SK-N-SH (cell line): ENCODE data around the gene N4BP2L2. TPM values are rescaled to one million over a fixed set of nuclear protein-coding genes. Genes with fewer than 3 reads are reported as not detected.

Source experiments
- CTCF ChIA-PET: fragments of 300-600, 350-600 bp; formaldehyde crosslinking; extraction: SDS; loops from one replicate; lab custom pipeline; 2021; lab: Yijun Ruan, JAX
- POLR2A ChIA-PET: fragments of 350-600 bp; sonication (Branson Sonifier 250); formaldehyde crosslinking; extraction: SDS; loops from one replicate; lab custom pipeline; 2020; ENCODE audit warnings: antibody characterized with exemption, inconsistent platforms; lab: Yijun Ruan, JAX
- DNase-seq: peaks from one replicate; pipeline ENCODE4 v3.0.0; 2012
- H2AFZ ChIP-seq: fragments of 200-600 bp; sonication (generic); 2 replicates; pipeline ENCODE4 v1.8.1; 2016; ENCODE audit warnings: antibody characterized with exemption, mild to moderate bottlenecking, low read depth
- H3F3A ChIP-seq: fragments of 200-600 bp; sonication (generic); replicated peaks from 2 replicates; pipeline ENCODE3; 2016; ENCODE audit warnings: antibody characterized with exemption, mild to moderate bottlenecking; ENCODE audit not compliant: insufficient read depth
- H3K27ac ChIP-seq, 2 experiments: fragments of 200-500 bp in 1 of 2; fragments of 200-600 bp in 1 of 2; sonication (Bioruptor generic) in 1 of 2; sonication (generic), shearing (Covaris generic) in 1 of 2; 2 replicates each; pipeline versions ENCODE4 v1.5.1 to v1.6.1; 2014 to 2016; ENCODE audit warnings: low read depth in 2 of 2, inconsistent platforms in 1 of 2, low read length in 1 of 2, mild to moderate bottlenecking in 1 of 2, mixed read lengths in 1 of 2
- H3K27me3 ChIP-seq: fragments of 200-600 bp; sonication (generic), shearing (Covaris generic); 2 replicates; pipeline ENCODE4 v1.6.1; 2016; ENCODE audit warnings: mixed run types; ENCODE audit not compliant: insufficient read depth
- H3K36me3 ChIP-seq, 2 experiments: fragments of 200-500 bp in 1 of 2; fragments of 200-600 bp in 1 of 2; sonication (Bioruptor generic) in 1 of 2; sonication (generic) in 1 of 2; replicated peaks in 1 of 2; 2 replicates each; pipeline versions ENCODE3 to v1.5.1; 2014 to 2016; ENCODE audit warnings: low read length in 1 of 2, mild to moderate bottlenecking in 1 of 2; ENCODE audit not compliant: insufficient read depth in 2 of 2, control insufficient read depth in 1 of 2
- H3K4me1 ChIP-seq, 2 experiments: fragments of 200-500 bp in 1 of 2; fragments of 200-600 bp in 1 of 2; sonication (Bioruptor generic) in 1 of 2; sonication (generic), shearing (Covaris generic) in 1 of 2; 2 replicates each; pipeline versions ENCODE4 v1.5.1 to v1.6.1; 2014 to 2016; ENCODE audit warnings: low read depth in 1 of 2, low read length in 1 of 2, mixed run types in 1 of 2; ENCODE audit not compliant: insufficient read depth in 2 of 2, control insufficient read depth in 1 of 2
- H3K4me2 ChIP-seq: fragments of 200-600 bp; sonication (generic), shearing (Covaris generic); 2 replicates; pipeline ENCODE4 v1.6.1; 2017; ENCODE audit warnings: mixed run types
- H3K4me3 ChIP-seq, 2 experiments: fragments of 200-500 bp in 1 of 2; fragments of 200-600 bp in 1 of 2; sonication (Bioruptor generic) in 1 of 2; sonication (generic), shearing (Covaris generic) in 1 of 2; 2 replicates each; pipeline versions ENCODE4 v1.5.1 to v1.8.1; 2014 to 2016; ENCODE audit warnings: low read depth in 2 of 2, inconsistent platforms in 1 of 2, low read length in 1 of 2, mild to moderate bottlenecking in 1 of 2, mixed read lengths in 1 of 2, moderate library complexity in 1 of 2
- H3K79me2 ChIP-seq: fragments of 200-600 bp; sonication (generic); 2 replicates; pipeline ENCODE4 v1.8.1; 2017; ENCODE audit warnings: mild to moderate bottlenecking; ENCODE audit not compliant: insufficient read depth
- H3K9ac ChIP-seq: fragments of 200-600 bp; sonication (generic); 2 replicates; pipeline ENCODE4 v1.6.1; 2017; ENCODE audit warnings: mixed run types
- H3K9me2 ChIP-seq: fragments of 200-600 bp; sonication (generic); 2 replicates; pipeline ENCODE4 v1.6.1; 2017; ENCODE audit warnings: mixed run types
- H3K9me3 ChIP-seq: fragments of 200-600 bp; sonication (generic); 2 replicates; pipeline ENCODE4 v1.6.1; 2017; ENCODE audit warnings: mixed run types, mild to moderate bottlenecking, moderate library complexity
- H4K20me1 ChIP-seq: fragments of 200-600 bp; sonication (generic); 2 replicates; pipeline ENCODE4 v1.6.1; 2017; ENCODE audit warnings: mild to moderate bottlenecking, mixed run types; ENCODE audit not compliant: insufficient read depth
- CHD2 ChIP-seq: fragments of 150-350 bp; IDR thresholded peaks from 2 replicates; pipeline ENCODE4 v1.6.1; 2018; ENCODE audit warnings: low read length; ENCODE audit not compliant: partially characterized antibody
- CTCF ChIP-seq: fragments of 200-600 bp; sonication (generic); IDR thresholded peaks from 2 replicates; pipeline ENCODE4 v1.6.1; 2017; ENCODE audit warnings: antibody characterized with exemption, mild to moderate bottlenecking, moderate library complexity
- ELF1 ChIP-seq: IDR thresholded peaks from 2 replicates; pipeline ENCODE4 v1.4.0; 2012
- EP300 ChIP-seq, 2 experiments: IDR thresholded peaks; 2 replicates each; pipeline versions ENCODE4 v1.4.0 to v1.6.1; 2012; ENCODE audit warnings: borderline replicate concordance in 1 of 2, low read depth in 1 of 2, low read length in 1 of 2
- EZH2phosphoT487 ChIP-seq: fragments of 200-600 bp; sonication (generic); IDR thresholded peaks from 2 replicates; pipeline ENCODE4 v1.6.1; 2017; ENCODE audit warnings: low read depth, mixed run types, mild to moderate bottlenecking, antibody characterized with exemption, moderate library complexity, borderline replicate concordance
- FOXJ3 ChIP-seq: sonication (generic); formaldehyde crosslinking; IDR thresholded peaks from 2 replicates; pipeline ENCODE4 v1.5.1; 2020; ENCODE audit warnings: mild to moderate bottlenecking, missing genetic modification reagents
- FOXM1 ChIP-seq: IDR thresholded peaks from 2 replicates; pipeline ENCODE4 v1.4.0; 2012; ENCODE audit warnings: low read depth, mild to moderate bottlenecking
- JUND ChIP-seq: IDR thresholded peaks from 2 replicates; pipeline ENCODE4 v1.4.0; 2012
- NRF1 ChIP-seq: IDR thresholded peaks from 2 replicates; pipeline ENCODE4 v1.6.1; 2012; ENCODE audit warnings: low read depth, mild to moderate bottlenecking, low read length
- PBX3 ChIP-seq: IDR thresholded peaks from 2 replicates; pipeline ENCODE4; 2012
- RAD21 ChIP-seq: IDR thresholded peaks from 2 replicates; pipeline ENCODE4 v1.6.1; 2012; ENCODE audit warnings: mild to moderate bottlenecking, low read length
- RCOR1 ChIP-seq: fragments of 150-350 bp; IDR thresholded peaks from 2 replicates; pipeline ENCODE4 v1.6.1; 2017; ENCODE audit warnings: antibody characterized with exemption, low read length
- RFX5 ChIP-seq: IDR thresholded peaks from 2 replicates; pipeline ENCODE4 v1.6.1; 2012; ENCODE audit warnings: mild to moderate bottlenecking, improper control_type of control experiment, low read length
- SMC3 ChIP-seq: IDR thresholded peaks from 2 replicates; pipeline ENCODE4 v1.6.1; 2012; ENCODE audit warnings: low read depth, low read length, improper control_type of control experiment
- TAF1 ChIP-seq: IDR thresholded peaks from 2 replicates; pipeline ENCODE4 v1.6.1; 2012; ENCODE audit warnings: low read depth, mild to moderate bottlenecking, low read length, moderate library complexity, borderline replicate concordance
- TEAD4 ChIP-seq: IDR thresholded peaks from 2 replicates; pipeline ENCODE4 v1.4.0; 2012; ENCODE audit warnings: mild to moderate bottlenecking, borderline replicate concordance; ENCODE audit not compliant: insufficient read depth
- ZBTB33 ChIP-seq: IDR thresholded peaks from 2 replicates; pipeline ENCODE4 v1.4.0; 2012; ENCODE audit warnings: low read depth, borderline replicate concordance
- WGBS: methylation state at CpG from one replicate; pipeline ENCODE4 v1.1.6; 2017; ENCODE audit warnings: low lambda C conversion rate; 5-methylcytosine and 5-hydroxymethylcytosine counted together
- polyA plus RNA-seq, 3 experiments: library from polyadenylated mRNA; depleted of rRNA; stranded (reverse); fragments of >200 nt; gene quantifications; 2 replicates each; pipeline ENCODE4 v1.2.3, GENCODE V29; 2012

The N4BP2L2 gene
- polyA plus RNA-seq, 1 of the 3 experiments (the other 2 are of a cell fraction), result 16.0 TPM

GRCh38 chr13:32582281-32582680 is 43.7 kb upstream of the N4BP2L2 start:
- POLR2A ChIA-PET, result no interaction called here
- H3F3A ChIP-seq, result peaks cover 2% of the 10 kb centered on the region
- no peaks in the 10 kb centered on the region for H3K27me3 ChIP-seq
- H3K9ac ChIP-seq, result no peak overlapping the region
- no peaks in the 10 kb centered on the region for H3K9me3 ChIP-seq
- no peak overlapping the region for H3K4me3 ChIP-seq
- no peak overlapping the region for H3K27ac ChIP-seq
- DNase-seq, result no peak
- WGBS, result 60% methylated on average over 2 of the region's 2 CpGs
- peaks cover 4% of the 10 kb centered on the region in 2 experiments; a peak in 3 of 4 replicates for H3K4me1 ChIP-seq
- H4K20me1 ChIP-seq, result no peaks in the 10 kb centered on the region
- H2AFZ ChIP-seq, result no peak overlapping the region
- H3K36me3 ChIP-seq, result no peaks in the 10 kb centered on the region
- H3K4me2 ChIP-seq, result no peak overlapping the region
- H3K79me2 ChIP-seq, result peaks cover 3% of the 10 kb centered on the region; the same call in 1 of the 2 replicates
- no peaks in the 10 kb centered on the region for H3K9me2 ChIP-seq
- no peak for TF ChIP-seq FOXM1
- TF ChIP-seq RCOR1, result no peak
- TF ChIP-seq RAD21, result no peak
- CTCF ChIA-PET, result interaction anchor here (0.7 to 4.4 kb wide), 15 partner anchors 11 to 1135 kb away, joined by 3 to 46 read pairs (median 6); no protein-coding TSS in a partner anchor

- Histone ChIP-seq H3K27ac (no peak overlapping the region), H3K4me1 (peaks cover 4% of the 10 kb centered on the region in 2 experiments; a peak in 3 of 4 replicates), H3K4me2 (no peak overlapping the region), H3F3A (no peaks in the 10 kb centered on the region), H3K36me3 (no peaks in the 10 kb centered on the region), H3K27me3 (no peaks in the 10 kb centered on the region), H2AFZ (no peak overlapping the region), H3K9me3 (no peaks in the 10 kb centered on the region), H3K79me2 (no peaks in the 10 kb centered on the region), H3K9ac (no peak overlapping the region), H3K4me3 (no peak overlapping the region), H4K20me1 (no peaks in the 10 kb centered on the region), H3K9me2 (no peaks in the 10 kb centered on the region)
- POLR2A ChIA-PET, result no interaction called here
- WGBS, result 49% methylated on average over 3 of the region's 3 CpGs
- no peak for DNase-seq
- TF ChIP-seq JUND, result no peak
- TF ChIP-seq FOXJ3 (CRISPR knock-in tag), result no peak
- no peak for TF ChIP-seq RCOR1
- TF ChIP-seq PBX3, result no peak
- TF ChIP-seq TAF1, result no peak
- TF ChIP-seq EP300 (IDR thresholded peaks at IDR 0.05; ENCODE audit: borderline replicate concordance in 1 of 2, low read depth in 1 of 2, low read length in 1 of 2), result no peak
- peak; percentile 55 for TF ChIP-seq SMC3
- TF ChIP-seq TEAD4, result no peak
- TF ChIP-seq FOXM1, result no peak
- peak; percentile 79 for TF ChIP-seq CTCF
- peak; percentile 67 for TF ChIP-seq RAD21
- TF ChIP-seq EZH2phosphoT487, result no peak
- TF ChIP-seq ZBTB33, result no peak
- no peak for TF ChIP-seq NRF1
- no peak for TF ChIP-seq ELF1
- no peak for TF ChIP-seq RFX5
- no peak for TF ChIP-seq CHD2
- CTCF ChIA-PET, result interaction anchor here (0.6 to 4.4 kb wide), 39 partner anchors 11 to 1142 kb away, joined by 3 to 46 read pairs (median 3); partner anchors contain the start of gene N4BP2L2
Measured at GRCh38 chr13:32581177-32581786, 42.7 kb upstream of the N4BP2L2 start.
